ENCODE data around the gene NMNAT3.

The NMNAT3 gene

DNA sequence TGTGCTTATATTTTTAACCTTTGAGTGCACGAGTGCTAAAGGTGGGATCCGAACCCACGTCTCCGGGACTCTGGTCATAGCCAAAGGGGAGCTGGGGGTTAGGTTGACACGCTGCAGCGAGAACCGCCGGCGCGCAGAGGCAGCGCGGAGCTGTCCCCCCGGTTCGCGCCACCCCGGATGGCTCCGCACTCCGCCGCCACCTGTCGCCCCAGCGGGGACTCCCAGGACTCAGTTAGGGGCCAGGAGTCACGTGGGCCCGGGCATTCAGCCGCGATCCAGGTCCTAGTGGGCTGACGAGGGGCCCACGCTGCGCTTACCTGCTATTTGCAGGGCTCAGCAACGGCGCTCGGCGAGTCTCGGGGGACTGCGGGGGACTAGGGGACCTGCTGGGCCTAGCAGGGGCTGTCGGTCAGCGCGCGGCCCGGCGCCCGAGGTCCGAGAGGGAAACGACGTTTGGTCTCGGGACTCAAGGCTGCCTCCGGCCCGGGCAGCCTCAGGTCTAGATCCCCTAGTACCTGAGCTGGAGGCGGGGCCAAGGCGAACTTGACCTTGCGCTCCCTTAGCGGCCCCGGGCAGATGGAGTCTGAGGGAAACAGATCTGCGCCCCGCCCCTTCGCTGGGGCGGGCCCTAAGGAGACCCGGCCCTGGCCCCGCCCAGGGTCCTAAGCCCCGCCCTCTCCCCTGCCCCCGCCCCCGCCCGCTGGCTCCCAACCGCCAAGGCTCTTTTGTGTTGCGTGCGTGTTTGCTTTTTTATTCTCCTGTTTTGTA lies at the start of gene NMNAT3:
Gene NMNAT3 (minus strand): TSS at position 585 of the 768 bp plus-strand sequence. CDS start 50,248 bp downstream, outside the sequence.
- no peak for FAIRE-seq

DNA sequence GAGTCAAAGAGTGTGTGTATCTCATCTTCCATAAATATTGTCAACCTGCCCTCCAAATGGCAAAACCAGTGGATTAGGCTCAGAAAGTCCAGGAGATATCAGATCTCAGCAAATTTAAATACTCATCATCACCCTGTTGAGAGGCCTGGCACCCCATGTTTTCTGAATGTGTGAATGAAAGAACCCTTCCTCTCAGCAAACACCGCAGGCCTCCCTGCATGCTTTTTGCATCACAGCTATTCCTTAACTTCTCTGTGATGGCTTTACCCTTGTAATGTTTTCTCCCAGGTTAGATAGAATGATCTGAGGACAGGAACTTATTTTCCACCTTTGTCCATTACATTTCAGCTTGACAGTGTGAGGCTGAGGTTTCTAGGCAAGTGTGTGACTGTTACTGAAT lies 43.6 kb upstream of the NMNAT3 start:
- FAIRE-seq, result no peak

DNA sequence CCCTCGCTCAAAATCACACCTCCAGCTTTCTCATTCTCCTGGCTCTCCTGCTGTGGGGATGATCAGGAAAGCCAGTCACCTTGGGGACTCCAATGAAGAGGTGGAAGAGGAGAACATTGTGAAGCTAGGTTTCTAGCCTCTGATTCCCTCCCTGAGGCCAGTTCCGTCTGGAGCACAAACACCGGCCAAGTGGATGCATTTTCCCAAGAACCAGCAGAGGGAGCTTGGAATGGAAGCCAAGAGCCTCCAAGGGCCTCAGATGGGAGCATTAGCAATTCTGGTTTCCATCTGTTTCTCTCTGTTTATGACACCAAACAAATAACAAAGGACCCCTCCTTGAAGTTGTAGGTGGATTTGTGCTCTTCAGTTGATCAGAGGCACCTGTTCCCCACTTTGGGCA lies 40.6 kb upstream of the NMNAT3 start:
- FAIRE-seq, result no peak

DNA sequence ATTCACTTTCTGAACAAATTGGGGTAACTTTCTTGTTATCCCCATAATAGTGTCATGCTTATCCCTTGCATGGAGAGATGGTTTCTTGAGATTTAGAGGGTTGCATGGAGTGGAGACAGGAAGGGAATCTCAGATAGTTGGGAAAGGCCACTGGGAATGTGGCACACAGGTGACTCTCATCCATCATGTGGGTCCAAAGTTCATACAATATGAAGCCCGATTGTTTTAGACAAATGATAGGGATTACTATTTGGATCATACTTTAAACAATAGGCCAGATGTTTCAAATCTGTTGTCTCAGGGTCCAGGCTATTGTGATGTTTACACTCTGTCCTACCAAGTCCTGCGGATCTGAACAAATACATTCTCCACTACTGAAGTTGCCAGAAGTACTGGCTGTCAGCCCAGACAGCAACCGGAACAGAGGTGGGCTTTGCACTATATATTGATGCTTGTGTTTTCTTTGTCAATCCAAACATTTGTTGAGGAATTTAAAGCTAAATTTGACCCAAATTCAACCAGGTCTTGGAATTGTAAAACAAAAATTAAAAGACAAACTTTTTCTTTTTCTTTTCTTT lies 39.2 kb upstream of the NMNAT3 start:
- FAIRE-seq, result no peak

DNA sequence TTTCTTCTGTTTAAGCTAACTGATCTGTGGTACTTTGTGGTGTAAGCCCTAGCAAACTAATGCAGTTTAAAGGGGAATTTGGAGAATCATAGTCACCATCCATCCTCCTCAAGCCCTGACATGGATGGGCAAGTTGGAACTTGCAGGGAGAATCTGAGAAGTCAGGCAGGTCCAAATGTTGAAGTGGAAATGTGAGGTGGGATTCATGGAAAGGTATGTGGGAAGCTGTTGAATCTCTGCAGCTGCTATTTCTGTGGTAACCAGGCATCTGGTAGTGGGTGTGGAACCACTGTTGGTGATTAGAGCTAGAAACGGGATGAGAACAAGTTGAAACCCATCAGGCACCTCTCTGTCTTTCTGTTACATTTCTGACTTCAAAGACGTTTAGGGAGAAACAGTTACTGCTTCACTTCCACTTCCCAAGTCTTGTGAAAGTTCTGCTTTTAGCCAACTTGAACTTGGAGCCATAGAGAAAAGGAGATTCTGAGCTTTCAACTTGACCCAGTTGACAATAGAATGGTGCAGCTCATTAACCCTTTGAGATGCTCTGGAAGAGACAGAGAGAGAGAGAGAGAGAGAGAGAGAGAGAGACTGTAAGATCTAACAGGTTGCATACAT lies 38.1 kb upstream of the NMNAT3 start:
- FAIRE-seq, result no peak

DNA sequence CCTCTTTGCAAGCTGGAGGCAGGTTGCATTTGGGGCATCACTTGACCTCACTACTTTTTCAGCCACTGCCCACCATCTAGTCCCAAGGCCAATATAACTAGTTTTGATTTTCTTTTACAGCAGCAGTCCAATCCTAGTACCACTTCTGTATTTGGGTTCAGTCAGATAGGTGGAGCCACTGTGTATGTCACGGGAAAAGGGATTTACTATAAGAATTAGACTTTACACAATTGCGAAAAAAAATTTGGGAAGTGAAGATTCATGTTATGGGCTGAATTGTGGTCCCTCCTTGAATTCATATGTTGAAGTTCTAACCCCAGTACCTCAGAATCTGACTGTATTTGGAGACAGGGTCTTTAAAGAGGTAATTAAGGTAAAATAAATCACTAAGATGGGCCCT lies 37.4 kb upstream of the NMNAT3 start:
- FAIRE-seq, result no peak

DNA sequence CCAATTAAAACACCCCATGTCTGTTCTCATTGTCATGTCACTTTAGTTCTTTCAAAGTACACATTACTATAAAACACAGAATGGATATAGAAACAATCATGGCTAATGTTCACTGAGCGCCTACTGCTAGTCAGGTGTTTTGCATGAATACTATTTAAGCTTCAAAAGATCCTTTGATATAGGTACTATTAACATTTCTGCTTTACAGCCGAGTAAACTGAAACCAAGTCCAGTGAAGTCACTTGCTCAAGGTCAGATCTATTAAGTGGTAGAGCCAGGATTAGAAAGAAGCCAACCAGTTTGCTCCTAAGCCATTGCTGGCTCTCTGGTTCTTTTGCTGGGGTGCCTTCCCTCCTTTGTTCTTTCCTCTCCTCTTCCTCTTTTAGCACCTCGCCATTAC lies 32.4 kb upstream of the NMNAT3 start:
- no peak for FAIRE-seq

DNA sequence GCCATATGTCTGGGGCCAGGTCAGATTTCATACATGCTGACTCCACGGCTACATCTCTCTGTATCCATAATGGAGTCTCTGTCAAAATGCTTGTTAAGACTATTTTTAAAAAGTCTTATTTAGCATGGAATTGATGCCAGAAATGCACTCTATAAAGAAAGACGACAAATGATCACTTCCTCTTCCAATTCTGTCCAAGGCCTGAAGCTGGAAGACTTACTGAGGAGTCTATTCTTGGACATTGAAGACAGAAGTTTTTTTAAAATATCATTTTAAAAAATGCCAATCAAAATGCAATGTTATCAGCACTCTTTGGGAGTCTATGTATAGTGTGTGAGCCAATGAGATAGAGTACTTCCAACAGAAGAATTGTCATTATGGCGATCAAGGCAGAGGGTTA lies 27.9 kb upstream of the NMNAT3 start:
- no peak for FAIRE-seq

DNA sequence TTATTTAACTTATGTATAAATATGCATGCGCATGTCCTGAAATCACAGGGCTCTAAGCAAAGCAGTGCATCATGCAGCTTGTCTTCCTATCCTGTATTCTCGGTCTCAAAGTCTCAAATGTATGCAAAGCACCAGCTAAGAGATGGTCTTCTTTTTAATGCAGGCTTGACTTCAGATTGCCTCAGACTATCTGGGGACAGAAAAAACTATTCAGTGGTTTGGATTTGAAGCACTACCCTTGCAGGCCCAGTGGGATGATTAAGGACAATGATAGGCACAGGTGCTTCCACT lies 18.5 kb upstream of the NMNAT3 start:
- FAIRE-seq, result no peak

DNA sequence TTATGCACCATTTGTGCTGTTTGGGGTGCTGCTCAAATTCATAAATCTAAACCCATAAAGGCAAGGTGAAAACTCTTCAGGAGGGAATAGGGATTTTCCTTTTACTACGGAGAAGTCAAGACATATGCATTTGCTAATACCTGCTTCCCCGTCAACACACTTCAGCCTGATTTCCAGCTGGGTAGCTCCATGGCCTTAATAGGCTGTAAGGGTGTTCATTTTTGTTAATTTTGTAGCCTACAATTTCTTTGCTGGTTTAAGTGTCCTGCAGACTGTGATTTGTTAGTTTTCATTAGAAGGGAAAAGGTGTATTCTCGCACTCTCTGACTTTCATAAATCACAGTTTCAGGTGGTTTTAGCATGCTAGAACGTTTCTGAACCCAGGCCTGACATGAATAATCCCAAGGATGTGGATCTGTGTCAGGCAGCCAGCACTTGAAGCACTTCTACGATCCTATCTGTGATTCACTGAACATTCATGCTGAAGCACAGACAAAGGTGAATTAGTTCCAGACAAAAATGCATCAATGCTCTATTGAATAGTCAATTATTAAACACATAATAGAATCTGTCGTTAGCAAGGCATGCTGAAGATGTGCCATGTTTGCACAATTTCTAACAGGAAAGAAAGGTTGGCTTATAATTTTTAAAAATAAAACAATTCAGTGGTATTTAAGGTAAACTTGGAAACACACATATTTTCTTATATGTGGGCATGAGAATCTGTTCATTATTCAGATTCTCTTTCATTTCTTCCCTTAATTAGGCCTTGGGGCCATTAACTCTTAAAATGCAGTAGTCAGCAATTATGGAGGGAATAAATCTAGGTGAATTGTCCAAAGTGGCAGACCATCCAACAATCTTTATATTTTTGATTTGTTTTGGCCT lies 17.9 kb upstream of the NMNAT3 start:
- no peak for FAIRE-seq

DNA sequence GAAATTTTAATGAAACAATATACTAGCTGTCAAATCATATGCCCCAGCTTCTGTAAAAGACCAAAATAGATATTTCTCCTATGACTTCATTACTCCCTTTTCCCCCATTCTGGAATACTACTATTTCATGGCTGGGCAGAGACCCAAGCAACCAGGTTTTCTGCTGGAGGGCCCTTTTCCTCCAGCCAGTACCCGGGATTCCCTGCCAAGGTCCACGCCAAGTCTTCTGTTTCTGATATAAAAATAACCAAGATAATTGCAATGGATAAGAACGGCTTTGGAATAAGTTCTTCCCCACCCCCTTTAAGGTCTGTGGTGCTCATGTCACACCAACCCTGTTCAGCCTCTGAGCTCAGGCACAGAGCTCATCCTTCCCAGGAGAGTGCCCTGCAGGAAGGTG lies 17.2 kb upstream of the NMNAT3 start:
- FAIRE-seq, result no peak

DNA sequence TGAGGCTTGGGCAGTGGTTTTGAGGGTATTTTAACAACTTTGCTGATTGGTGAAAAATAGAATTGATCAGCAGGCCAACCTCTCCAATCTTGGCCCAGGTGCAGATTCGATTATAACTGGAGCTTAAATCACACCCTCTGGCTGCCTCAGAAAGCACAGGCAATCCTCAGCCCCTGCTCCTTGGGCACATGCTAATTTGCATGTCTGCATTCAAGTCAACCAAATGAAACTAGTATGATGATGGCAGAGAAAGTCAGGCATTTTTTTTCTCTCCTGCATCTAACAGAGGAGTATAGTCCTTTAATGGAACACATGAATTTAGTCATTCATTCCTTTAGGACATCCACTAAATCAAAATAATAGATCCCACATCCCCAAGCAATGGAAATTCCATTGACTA lies 16.8 kb upstream of the NMNAT3 start:
- no peak for FAIRE-seq

DNA sequence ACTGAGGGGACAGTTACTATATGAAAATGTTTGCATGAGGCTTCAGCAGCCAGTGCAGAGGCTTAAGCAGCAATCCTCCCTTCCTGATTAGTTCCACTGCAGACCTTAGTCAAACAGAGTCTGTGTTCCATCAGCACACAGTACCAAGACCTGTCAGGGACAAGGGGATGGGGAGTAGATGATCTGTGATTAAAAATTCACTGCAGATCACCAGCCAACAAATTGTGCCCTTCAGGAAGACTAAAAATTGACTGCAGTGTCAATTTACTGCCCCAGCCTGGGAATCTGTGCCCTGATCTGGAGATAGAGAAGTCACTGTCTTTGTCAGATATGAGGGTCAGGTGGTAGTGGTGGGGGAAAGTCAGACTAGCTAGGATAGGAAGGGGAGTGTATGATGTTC lies 13.8 kb upstream of the NMNAT3 start:
- no peak for FAIRE-seq

DNA sequence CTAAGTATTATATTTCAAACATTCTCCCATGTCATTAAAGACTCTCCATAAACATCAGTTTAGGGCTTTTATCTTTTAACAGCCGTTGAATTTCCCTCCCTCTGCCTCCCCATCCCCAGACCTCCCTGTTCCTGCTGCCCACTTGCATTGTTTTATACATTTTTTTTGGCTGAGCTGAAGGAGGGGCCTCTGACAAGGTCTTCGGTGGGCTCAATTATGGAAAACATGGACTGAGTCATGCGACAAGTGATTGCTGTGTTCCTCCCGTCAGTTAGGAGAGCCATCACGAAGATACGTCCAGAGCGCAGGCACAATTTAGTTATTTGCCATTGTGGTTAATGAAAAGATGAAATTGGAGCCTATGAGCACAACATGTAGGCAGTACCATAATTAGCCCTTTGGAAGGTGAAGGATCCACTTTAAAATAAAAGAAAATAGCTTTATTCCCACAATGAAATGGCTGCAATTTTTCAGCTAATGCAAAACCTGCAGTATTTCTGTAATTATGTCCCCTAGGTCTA lies 12.0 kb upstream of the NMNAT3 start:
- no peak for FAIRE-seq

DNA sequence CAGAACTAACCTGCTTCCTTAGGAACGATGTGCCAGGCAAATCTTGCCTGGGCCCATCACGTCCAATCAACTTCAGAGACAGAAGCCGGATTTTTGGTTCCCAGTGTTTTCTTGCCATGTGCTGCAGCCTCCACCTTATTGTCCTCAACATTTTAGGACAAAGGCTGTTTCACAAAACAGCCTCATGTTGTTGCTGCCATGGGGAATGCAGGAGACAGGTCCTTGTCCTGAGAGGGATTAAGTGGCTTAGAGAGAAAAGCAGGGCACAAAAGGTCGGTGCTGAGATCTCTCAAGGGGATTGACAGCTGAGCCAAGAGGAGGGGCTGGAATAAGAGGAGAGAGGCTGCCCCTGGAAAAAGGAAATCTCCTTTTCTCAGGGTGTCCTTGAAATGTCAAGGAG lies 11.3 kb upstream of the NMNAT3 start:
- no peak for FAIRE-seq

DNA sequence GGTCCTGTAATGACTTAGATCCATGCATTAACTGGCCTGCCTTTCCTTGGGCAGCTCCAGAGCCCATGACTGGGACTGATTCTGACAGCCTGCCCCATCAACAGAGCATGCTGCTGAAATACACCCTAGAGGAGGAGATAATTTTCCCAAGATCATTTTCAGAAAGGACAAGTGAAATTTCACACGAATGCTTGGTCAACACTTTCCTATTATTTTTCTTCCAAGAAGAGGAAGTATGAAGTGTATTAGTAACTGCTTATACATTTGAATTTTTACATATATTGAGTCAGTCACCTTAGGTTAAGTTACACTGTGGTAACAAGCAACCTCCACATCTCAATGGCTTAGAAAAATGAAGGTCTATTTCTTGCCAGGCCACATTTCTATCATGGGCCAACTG lies 9.7 kb upstream of the NMNAT3 start:
- no peak for FAIRE-seq

DNA sequence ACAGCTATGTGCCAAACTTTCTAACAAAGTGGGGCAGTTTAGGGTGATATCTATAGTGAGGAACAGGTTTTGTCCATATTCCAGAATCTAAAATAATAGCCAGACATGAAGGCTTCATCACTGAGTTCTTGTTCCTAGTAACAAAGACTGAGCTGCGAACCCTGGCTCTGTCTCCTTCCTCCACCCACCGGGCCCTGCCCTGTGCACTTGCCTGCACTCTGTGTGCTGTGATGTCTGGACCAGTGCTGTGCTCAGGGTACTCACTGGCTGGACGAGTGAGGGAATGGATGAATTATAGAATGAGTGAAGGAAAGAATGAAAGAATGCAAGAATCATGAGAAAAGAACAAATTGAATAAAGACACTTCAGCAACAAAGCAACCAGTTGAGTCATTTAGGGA lies 8.9 kb upstream of the NMNAT3 start:
- FAIRE-seq, result no peak

DNA sequence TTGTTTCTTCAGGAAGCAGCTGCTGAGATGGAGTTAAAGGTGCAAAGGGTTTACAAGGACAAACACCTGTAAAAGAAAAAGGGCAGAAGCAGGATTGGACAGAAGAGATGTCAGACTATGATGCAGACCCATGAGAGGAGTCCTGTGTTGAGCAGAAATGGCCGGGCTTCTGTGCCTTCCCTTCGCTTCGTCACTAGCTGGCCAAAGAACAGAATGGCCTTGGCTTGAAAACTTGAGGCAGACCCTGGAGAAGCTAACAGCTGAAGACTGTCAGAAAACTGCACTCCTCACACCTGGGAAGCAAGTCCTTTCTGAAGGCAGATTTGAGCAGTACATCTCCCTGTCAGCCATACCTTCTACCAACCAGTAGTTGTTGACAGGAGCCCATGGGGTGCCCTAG lies 8.4 kb upstream of the NMNAT3 start:
- no peak for FAIRE-seq

DNA sequence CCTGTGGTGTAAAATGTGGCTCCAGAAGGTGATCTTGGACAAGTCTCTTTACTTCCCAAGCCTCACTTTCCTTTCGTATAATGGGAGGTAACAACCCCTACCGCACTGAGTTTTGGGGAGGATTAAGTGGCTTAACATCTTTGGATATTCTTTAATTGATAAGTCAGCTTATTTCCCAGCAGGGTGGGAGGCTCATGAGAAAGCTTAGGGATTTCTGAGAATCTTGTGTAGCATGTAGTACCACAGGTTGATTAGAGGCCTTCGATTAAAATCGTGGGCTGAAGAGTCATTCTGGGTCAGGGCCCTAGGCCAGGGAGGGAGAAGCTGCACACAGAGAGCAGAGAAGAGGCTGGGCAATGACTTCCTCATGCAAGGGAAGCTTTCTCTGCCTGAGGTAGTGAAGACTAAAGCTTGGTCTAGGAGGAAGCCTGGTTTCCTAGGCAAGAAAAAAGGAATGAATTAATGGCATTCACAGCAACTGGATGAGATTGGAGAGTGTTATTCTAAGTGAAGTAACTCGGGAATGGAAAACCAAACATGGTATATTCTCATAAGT lies 1.5 kb upstream of the NMNAT3 start:
- FAIRE-seq, result no peak

DNA sequence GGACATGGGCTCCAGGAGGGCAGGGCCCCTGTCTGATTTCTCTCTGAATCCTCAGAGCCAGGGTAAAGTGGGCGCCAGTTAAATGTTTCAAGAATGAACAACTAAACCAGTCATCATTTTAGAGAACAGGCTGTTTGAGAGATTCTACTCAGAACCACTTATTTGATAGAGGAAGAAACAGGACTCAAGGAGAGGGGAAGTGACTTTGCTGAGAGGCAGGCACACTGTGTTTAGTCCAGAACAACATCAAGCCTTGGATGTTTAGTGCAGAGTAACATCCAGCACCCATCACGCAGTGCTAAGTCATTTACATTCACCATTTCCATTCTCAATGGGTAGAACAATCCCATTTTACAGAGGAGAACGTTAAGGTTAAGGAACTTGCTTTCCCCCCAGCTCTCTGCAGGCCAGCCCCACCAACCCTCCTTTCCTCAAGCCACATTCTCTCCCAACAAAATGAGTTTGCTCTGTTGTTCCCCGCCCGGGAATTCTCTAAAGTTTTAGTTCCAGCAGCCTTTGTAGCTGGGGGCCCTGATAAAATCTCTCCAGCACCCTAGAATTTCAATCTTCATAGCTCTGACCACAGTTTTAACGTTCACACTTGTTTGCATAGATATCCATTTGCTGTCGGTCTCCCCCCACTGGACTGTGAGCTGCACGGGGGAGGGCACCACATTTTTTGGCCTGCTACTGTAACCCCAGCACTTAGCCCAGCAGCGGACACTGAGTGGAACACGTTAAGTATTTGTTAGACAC lies 962 bp downstream of the NMNAT3 start:
- no peak for FAIRE-seq

DNA sequence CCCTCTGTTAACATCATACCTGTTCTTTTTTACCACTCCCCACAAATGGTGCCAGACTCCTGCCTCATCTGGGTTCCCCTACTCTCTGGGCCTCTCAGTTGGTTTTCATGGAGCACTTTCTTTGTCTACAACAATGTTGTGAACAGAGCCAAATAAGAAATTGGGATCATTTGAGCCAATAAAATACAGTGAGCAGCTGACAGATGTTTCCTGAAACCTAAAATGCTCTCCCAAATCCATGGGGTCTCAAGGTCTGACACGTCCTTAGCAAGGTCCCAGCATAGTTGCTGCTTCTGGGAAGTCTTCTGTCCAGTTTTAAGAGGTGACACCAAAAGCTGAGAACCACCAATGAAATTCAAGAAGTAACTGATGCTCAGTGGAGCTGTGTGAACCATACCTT lies 1.7 kb downstream of the NMNAT3 start:
- FAIRE-seq, result no peak

DNA sequence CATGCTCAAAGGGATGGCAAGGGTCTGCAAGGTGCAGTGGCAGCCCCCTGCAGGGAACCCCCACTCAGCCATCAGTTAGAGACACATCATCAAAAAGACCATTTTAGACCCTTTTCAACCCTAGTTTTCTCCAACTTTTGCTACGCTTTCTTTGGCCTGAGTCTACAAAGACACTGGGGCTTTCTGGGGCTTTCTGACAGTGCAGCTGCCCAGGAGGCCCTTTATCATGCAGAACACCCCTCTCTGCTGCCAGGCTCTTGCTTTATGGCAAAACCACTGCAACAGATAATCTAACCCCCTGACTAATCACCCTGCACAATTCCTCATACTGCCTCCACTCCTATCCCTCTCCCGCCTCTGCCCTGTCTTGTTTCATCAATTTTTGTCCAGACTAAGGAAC lies 2.4 kb downstream of the NMNAT3 start:
- FAIRE-seq, result no peak
